ENCODE measurements around the gene ARMC9.

DNA sequence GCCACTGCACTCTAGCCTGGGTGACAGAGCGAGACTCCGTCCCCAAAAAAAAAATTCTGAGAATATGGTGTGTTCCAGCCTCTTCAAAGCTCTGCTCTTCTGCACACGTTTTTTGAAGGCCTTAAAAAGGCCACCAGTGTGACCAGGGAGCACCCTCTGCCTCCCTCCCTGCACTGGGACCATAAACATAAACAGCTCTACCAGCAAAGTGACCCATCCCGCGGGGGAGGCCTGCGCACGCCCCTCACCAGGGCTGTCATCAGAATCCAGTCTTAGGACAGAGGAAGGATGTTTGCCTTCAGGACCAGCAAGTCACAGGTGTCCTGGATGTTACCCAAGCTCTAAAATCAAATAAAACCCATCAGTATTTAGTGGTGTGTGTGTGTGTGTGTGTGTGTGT lies 173.9 kb downstream of the ARMC9 start:
- no peak for TF ChIP-seq CTCF (IDR thresholded peaks at IDR 0.05)
- TF ChIP-seq POLR2A (IDR thresholded peaks at IDR 0.05) = no peak

Measured in testis (tissue), 2 donors.